B cell (primary cell): ENCODE results near the gene ACCS. TPM values are rescaled to one million over a fixed set of nuclear protein-coding genes. Genes with fewer than 3 reads are reported as not detected.

Experiments
- ATAC-seq: fragments of 200-7000 bp; cut with Tn5 transposase; one replicate; pipeline ENCODE4 v1.10.0; 2021; ENCODE audit warnings: low read depth, mild to moderate bottlenecking, moderate number of reproducible peaks, moderate library complexity
- CTCF ChIA-PET: fragments of 350-600 bp; sonication (Branson Sonifier 250); formaldehyde crosslinking; loops from one replicate; lab custom pipeline; 2021; ENCODE audit warnings: antibody characterized with exemption, inconsistent platforms; lab: Charles Lee
- POLR2A ChIA-PET: fragments of 350-600 bp; sonication (Branson Sonifier 250); formaldehyde crosslinking; loops from one replicate; lab custom pipeline; 2021; ENCODE audit warnings: antibody characterized with exemption; lab: Charles Lee
- DNase-seq: peaks from one replicate; pipeline ENCODE4 v3.0.0; 2013
- H2AFZ ChIP-seq: 2 replicates; pipeline ENCODE4 v1.6.1; 2012; ENCODE audit warnings: mild to moderate bottlenecking, low read depth, low read length; ENCODE audit not compliant: insufficient read depth, poor library complexity, severe bottlenecking
- H3K27ac ChIP-seq, 2 donors: 1 replicate in 1 of 2; 2 replicates in 1 of 2; pipeline ENCODE4 v1.5.1; 2012 to 2013; ENCODE audit warnings: low read length in 2 of 2, mild to moderate bottlenecking in 2 of 2, moderate library complexity in 1 of 2
- H3K27me3 ChIP-seq, 4 experiments: fragments of 200-600 bp in 1 of 4; sonication (generic) in 1 of 4; replicated peaks in 1 of 4; 1 replicate in 2 of 4; 2 replicates in 2 of 4; pipeline versions ENCODE4 v1.6.1 to v1.7.0; 2013 to 2016; ENCODE audit warnings: low read length in 3 of 4, mild to moderate bottlenecking in 2 of 4, mixed read lengths in 1 of 4, moderate library complexity in 1 of 4; ENCODE audit not compliant: insufficient read depth in 4 of 4, control insufficient read depth in 3 of 4; ENCODE audit errors: control extremely low read depth in 1 of 4
- H3K36me3 ChIP-seq, 2 experiments: replicated peaks in 1 of 2; 1 replicate in 1 of 2; 2 replicates in 1 of 2; pipeline versions ENCODE4 v1.6.1 to v1.7.1; 2013; ENCODE audit warnings: low read length in 1 of 2; ENCODE audit not compliant: insufficient read depth in 2 of 2, control insufficient read depth in 1 of 2; ENCODE audit errors: control extremely low read depth in 1 of 2, extremely low read depth in 1 of 2
- H3K4me1 ChIP-seq, 2 donors: fragments of 200-600 bp in 1 of 2; sonication (generic) in 1 of 2; 1 replicate in 1 of 2; 2 replicates in 1 of 2; pipeline versions ENCODE4 v1.5.1 to v1.6.1; 2013 to 2017; ENCODE audit warnings: low read length in 2 of 2; ENCODE audit not compliant: control insufficient read depth in 2 of 2, insufficient read depth in 2 of 2
- H3K4me2 ChIP-seq: replicated peaks from 2 replicates; pipeline ENCODE3; 2012; ENCODE audit warnings: mild to moderate bottlenecking, low read depth, low read length; ENCODE audit not compliant: poor library complexity, severe bottlenecking
- H3K4me3 ChIP-seq, 5 experiments: fragments of 200-600 bp in 1 of 5; sonication (generic) in 1 of 5; 1 replicate in 3 of 5; 2 replicates in 2 of 5; pipeline versions ENCODE4 v1.5.1 to v1.7.0; 2011 to 2016; ENCODE audit warnings: low read length in 4 of 5, mild to moderate bottlenecking in 4 of 5, low read depth in 2 of 5, control low read depth in 1 of 5, moderate library complexity in 1 of 5; ENCODE audit not compliant: insufficient read depth in 1 of 5; ENCODE audit errors: control extremely low read depth in 1 of 5, extremely low read depth in 1 of 5
- H3K79me2 ChIP-seq: fragments of 200-600 bp; sonication (generic); one replicate; pipeline ENCODE4 v1.6.0; 2016; ENCODE audit warnings: low read length; ENCODE audit not compliant: control insufficient read depth, insufficient read depth
- H3K9ac ChIP-seq: fragments of 200-600 bp; sonication (generic); 2 replicates; pipeline ENCODE4 v1.6.1; 2017; ENCODE audit warnings: mild to moderate bottlenecking, low read length, moderate library complexity
- H3K9me3 ChIP-seq, 3 donors: one replicate each; pipeline versions ENCODE4 v1.6.1 to v1.7.1; 2013; ENCODE audit warnings: low read length in 2 of 3; ENCODE audit not compliant: control insufficient read depth in 2 of 3, insufficient read depth in 1 of 3; ENCODE audit errors: control extremely low read depth in 1 of 3
- H4K20me1 ChIP-seq: 2 replicates; pipeline ENCODE4 v1.6.0; 2012; ENCODE audit warnings: mild to moderate bottlenecking, low read length; ENCODE audit not compliant: insufficient read depth, control insufficient read depth, poor library complexity, severe bottlenecking
- H3K27ac Mint-ChIP-seq: one replicate; pipeline ENCODE4 v1.8.0; 2021; ENCODE audit warnings: mixed read lengths
- H3K27me3 Mint-ChIP-seq: one replicate; pipeline ENCODE4 v1.8.0; 2021; ENCODE audit warnings: mixed read lengths
- H3K4me1 Mint-ChIP-seq: one replicate; pipeline ENCODE4 v1.8.0; 2021; ENCODE audit warnings: mixed read lengths
- H3K4me3 Mint-ChIP-seq: one replicate; pipeline ENCODE4 v1.8.0; 2021; ENCODE audit warnings: mixed read lengths
- H3K9me3 Mint-ChIP-seq: one replicate; pipeline ENCODE4 v1.8.0; 2022; ENCODE audit warnings: mixed read lengths; ENCODE audit not compliant: insufficient read depth
- EZH2 ChIP-seq: IDR thresholded peaks from 2 replicates; pipeline ENCODE4 v1.6.1; 2012; ENCODE audit warnings: borderline replicate concordance, low read depth, mild to moderate bottlenecking, moderate library complexity, low read length; ENCODE audit not compliant: insufficient read depth, poor library complexity, severe bottlenecking
- WGBS: methylation state at CpG from one replicate; pipeline ENCODE4 v1.1.5; 2013; ENCODE audit warnings: missing lambda C conversion rate; ENCODE audit not compliant: insufficient coverage; 5-methylcytosine and 5-hydroxymethylcytosine counted together
- intact Hi-C: fragments of 100-400 bp; cut with micrococcal nuclease; formaldehyde crosslinking; loops from one replicate; pipeline ENCODE4 v1.10.0; 2022
- polyA plus RNA-seq: library from polyadenylated mRNA; depleted of rRNA; stranded (reverse); fragments of >200 nt; gene quantifications from 2 replicates; pipeline ENCODE4 v1.2.3, GENCODE V29; 2012
- total RNA-seq, 2 donors: library from RNA; stranded (reverse); fragments of 120-200 nt in 1 of 2; gene quantifications; 1 replicate in 1 of 2; 2 replicates in 1 of 2; pipeline versions ENCODE4 v1.2.3 to v1.2.4, GENCODE V29; 2013 to 2022
- TF ChIP-seq, protein P1 (sequence below): fragments of 200-600 bp; IDR thresholded peaks from one replicate; pipeline ENCODE4 v1.8.0; 2022; ENCODE audit warnings: antibody characterized with exemption, mild to moderate bottlenecking

ACCS gene
- total and polyA plus RNA-seq, 2 donors (not counting 1 experiment from before 2014, with no cell fraction given) = 59.5 to 63.2 TPM

GRCh38 chr11:44033856-44034255 is 32.2 kb upstream of the ACCS start:
- Histone ChIP-seq H4K20me1 (no peaks in the 10 kb centered on the region), H3K4me2 (no peak overlapping the region), H3K4me3 (no peak overlapping the region), H3K9me3 (no peaks in the 10 kb centered on the region), H3K4me1 (no peaks in the 10 kb centered on the region), H3K9ac (no peak overlapping the region), H3K36me3 (no peaks in the 10 kb centered on the region), H2AFZ (no peak overlapping the region), H3K27ac (no peak overlapping the region), H3K27me3 (peaks cover 0 to 16% (median 2%) of the 10 kb centered on the region in 4 experiments), H3K79me2 (no peaks in the 10 kb centered on the region)
- no peaks in the 10 kb centered on the region for H3K4me1 Mint-ChIP-seq
- no peak overlapping the region for H3K4me3 Mint-ChIP-seq
- peaks cover 42% of the 10 kb centered on the region for H3K27me3 Mint-ChIP-seq
- ATAC-seq (no peak), DNase-seq (no peak)
- CTCF ChIA-PET = no interaction called here
- intact Hi-C loops = no loop called here
- 100% methylated on average over 1 of the region's 3 CpGs for WGBS
- no peaks in the 10 kb centered on the region for H3K9me3 Mint-ChIP-seq
- no peak for TF ChIP-seq EZH2
- TF ChIP-seq, protein P1, sequence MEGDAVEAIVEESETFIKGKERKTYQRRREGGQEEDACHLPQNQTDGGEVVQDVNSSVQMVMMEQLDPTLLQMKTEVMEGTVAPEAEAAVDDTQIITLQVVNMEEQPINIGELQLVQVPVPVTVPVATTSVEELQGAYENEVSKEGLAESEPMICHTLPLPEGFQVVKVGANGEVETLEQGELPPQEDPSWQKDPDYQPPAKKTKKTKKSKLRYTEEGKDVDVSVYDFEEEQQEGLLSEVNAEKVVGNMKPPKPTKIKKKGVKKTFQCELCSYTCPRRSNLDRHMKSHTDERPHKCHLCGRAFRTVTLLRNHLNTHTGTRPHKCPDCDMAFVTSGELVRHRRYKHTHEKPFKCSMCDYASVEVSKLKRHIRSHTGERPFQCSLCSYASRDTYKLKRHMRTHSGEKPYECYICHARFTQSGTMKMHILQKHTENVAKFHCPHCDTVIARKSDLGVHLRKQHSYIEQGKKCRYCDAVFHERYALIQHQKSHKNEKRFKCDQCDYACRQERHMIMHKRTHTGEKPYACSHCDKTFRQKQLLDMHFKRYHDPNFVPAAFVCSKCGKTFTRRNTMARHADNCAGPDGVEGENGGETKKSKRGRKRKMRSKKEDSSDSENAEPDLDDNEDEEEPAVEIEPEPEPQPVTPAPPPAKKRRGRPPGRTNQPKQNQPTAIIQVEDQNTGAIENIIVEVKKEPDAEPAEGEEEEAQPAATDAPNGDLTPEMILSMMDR = no peak
- POLR2A ChIA-PET = no interaction called here
- H3K27ac Mint-ChIP-seq = no peak overlapping the region

GRCh38 chr11:44034639-44035038 is 31.4 kb upstream of the ACCS start:
- no peak for DNase-seq
- H3K9me3 ChIP-seq = peaks cover 0 to under 1% (median 0%) of the 10 kb centered on the region in 3 donors
- no peaks in the 10 kb centered on the region for H3K79me2 ChIP-seq
- no peak overlapping the region for H2AFZ ChIP-seq
- Mint-ChIP-seq H3K27me3 (peaks cover 41% of the 10 kb centered on the region), H3K4me3 (no peak overlapping the region), H3K4me1 (no peaks in the 10 kb centered on the region), H3K9me3 (no peaks in the 10 kb centered on the region), H3K27ac (no peak overlapping the region)
- ChIA-PET POLR2A (no interaction called here), CTCF (no interaction called here)
- no peak overlapping the region for H3K9ac ChIP-seq
- H3K36me3 ChIP-seq = no peaks in the 10 kb centered on the region
- intact Hi-C loops = no loop called here
- no peak for ATAC-seq
- no peak overlapping the region for H3K4me2 ChIP-seq
- no peak overlapping the region for H3K4me3 ChIP-seq
- H4K20me1 ChIP-seq = no peaks in the 10 kb centered on the region
- H3K4me1 ChIP-seq = no peaks in the 10 kb centered on the region
- no peak overlapping the region for H3K27ac ChIP-seq
- peaks cover 0 to 16% (median 2%) of the 10 kb centered on the region in 4 experiments for H3K27me3 ChIP-seq
- no peak for TF ChIP-seq EZH2
- TF ChIP-seq, protein P1 = no peak
